Astrocyte (in vitro differentiated cells and primary cell): Measurements from ENCODE around the gene SOX9. TPM values are rescaled to one million over a fixed set of nuclear protein-coding genes. Genes with fewer than 3 reads are reported as not detected.

Source experiments
- DNase-seq: peaks from one replicate; pipeline ENCODE4 v3.0.0-alpha.2; 2010; ENCODE audit warnings: low read depth
- FAIRE-seq: peaks from 2 replicates; lab custom pipeline; 2011; peaks lifted over from hg19 to GRCh38; lab: Jason Lieb, UNC
- H2AFZ ChIP-seq: 2 replicates; pipeline ENCODE4 v1.6.0; 2012; ENCODE audit warnings: low read depth, low read length, inconsistent platforms
- H3K27ac ChIP-seq: 2 replicates; pipeline ENCODE4 v1.5.1; 2011; ENCODE audit warnings: low read depth, low read length, inconsistent platforms
- H3K27me3 ChIP-seq: 2 replicates; pipeline ENCODE4 v1.6.0; 2011; ENCODE audit warnings: low read length, inconsistent platforms; ENCODE audit not compliant: insufficient read depth
- H3K36me3 ChIP-seq: 2 replicates; pipeline ENCODE4 v1.5.1; 2011; ENCODE audit warnings: low read length, inconsistent platforms; ENCODE audit not compliant: insufficient read depth
- H3K4me1 ChIP-seq: 2 replicates; pipeline ENCODE4 v1.5.1; 2011; ENCODE audit warnings: low read length, inconsistent platforms; ENCODE audit not compliant: insufficient read depth
- H3K4me2 ChIP-seq: 2 replicates; pipeline ENCODE4 v1.6.0; 2012; ENCODE audit warnings: low read length, inconsistent platforms
- H3K4me3 ChIP-seq: 2 replicates; pipeline ENCODE4 v1.5.1; 2011; ENCODE audit warnings: low read depth, mild to moderate bottlenecking, low read length, inconsistent platforms; ENCODE audit not compliant: insufficient read depth
- H3K79me2 ChIP-seq: 2 replicates; pipeline ENCODE4 v1.6.0; 2012; ENCODE audit warnings: mild to moderate bottlenecking, low read length, inconsistent platforms; ENCODE audit not compliant: insufficient read depth
- H3K9ac ChIP-seq: 2 replicates; pipeline ENCODE4 v1.6.0; 2012; ENCODE audit warnings: mild to moderate bottlenecking, low read length, inconsistent platforms
- H3K9me3 ChIP-seq: 2 replicates; pipeline ENCODE4 v1.5.1; 2012; ENCODE audit warnings: low read depth, mild to moderate bottlenecking, low read length, inconsistent platforms; ENCODE audit not compliant: insufficient read depth
- H4K20me1 ChIP-seq: 2 replicates; pipeline ENCODE4 v1.6.0; 2012; ENCODE audit warnings: low read length, inconsistent platforms; ENCODE audit not compliant: insufficient read depth
- H3K27ac Mint-ChIP-seq: one replicate; pipeline ENCODE4 v1.8.0; 2021; ENCODE audit warnings: mild to moderate bottlenecking, mixed read lengths; ENCODE audit not compliant: unreplicated experiment
- H3K27me3 Mint-ChIP-seq: one replicate; pipeline ENCODE4 v1.8.0; 2021; ENCODE audit warnings: low read depth, mixed read lengths; ENCODE audit not compliant: unreplicated experiment
- H3K36me3 Mint-ChIP-seq: one replicate; pipeline ENCODE4 v1.8.0; 2021; ENCODE audit warnings: low read depth, mixed read lengths; ENCODE audit not compliant: unreplicated experiment
- H3K4me1 Mint-ChIP-seq: one replicate; pipeline ENCODE4 v1.8.0; 2021; ENCODE audit warnings: low read depth, mixed read lengths; ENCODE audit not compliant: unreplicated experiment
- H3K4me3 Mint-ChIP-seq: one replicate; pipeline ENCODE4 v1.8.0; 2021; ENCODE audit warnings: mild to moderate bottlenecking, moderate library complexity, mixed read lengths; ENCODE audit not compliant: unreplicated experiment
- H3K9me3 Mint-ChIP-seq: one replicate; pipeline ENCODE4 v1.8.0; 2021; ENCODE audit warnings: mild to moderate bottlenecking, mixed read lengths; ENCODE audit not compliant: unreplicated experiment
- CTCF ChIP-seq: IDR thresholded peaks from 2 replicates; pipeline ENCODE4 v1.5.1; 2011; ENCODE audit warnings: low read depth, mild to moderate bottlenecking, inconsistent platforms, low read length, moderate library complexity; ENCODE audit not compliant: insufficient read depth
- EZH2 ChIP-seq: IDR thresholded peaks from 2 replicates; pipeline ENCODE4 v1.6.1; 2012; ENCODE audit warnings: mild to moderate bottlenecking, low read length, inconsistent platforms; ENCODE audit not compliant: insufficient read depth
- total RNA-seq: library from RNA; stranded (reverse); gene quantifications from 2 replicates; pipeline ENCODE4 v1.2.1, GENCODE V29; 2021

The SOX9 gene
- total RNA-seq, 1 donor from 2014 or later: 37.7 TPM

GRCh38 chr17:72117535-72118334 is 3.1 kb upstream of the SOX9 start:
- H3K79me2 ChIP-seq: peaks cover 18% of the 10 kb centered on the region
- no peaks in the 10 kb centered on the region for H3K36me3 ChIP-seq
- no peak for DNase-seq
- H3K4me2 ChIP-seq: peak overlapping the region; percentile 96
- peaks cover 13% of the 10 kb centered on the region for H4K20me1 ChIP-seq
- peak overlapping the region; percentile 64 for H3K9ac ChIP-seq
- peaks cover 38% of the 10 kb centered on the region for H3K4me1 ChIP-seq
- H3K27ac Mint-ChIP-seq: no peak overlapping the region
- H3K9me3 ChIP-seq: no peaks in the 10 kb centered on the region
- FAIRE-seq: no peak
- peaks cover 27% of the 10 kb centered on the region for H3K27me3 ChIP-seq
- H3K36me3 Mint-ChIP-seq: no peaks in the 10 kb centered on the region
- TF ChIP-seq EZH2: peak; percentile 68
- TF ChIP-seq CTCF: no peak
- H3K4me3 ChIP-seq: peak overlapping the region; percentile 76
- H3K9me3 Mint-ChIP-seq: no peaks in the 10 kb centered on the region
- H2AFZ ChIP-seq: peak overlapping the region; percentile 77
- H3K27me3 Mint-ChIP-seq: peaks cover 34% of the 10 kb centered on the region
- H3K4me3 Mint-ChIP-seq: peak overlapping the region; percentile 82
- H3K4me1 Mint-ChIP-seq: peaks cover 6% of the 10 kb centered on the region
- no peak overlapping the region for H3K27ac ChIP-seq

- H3K4me2 ChIP-seq: peak overlapping the region; percentile 96
- DNase-seq (peak; percentile 76), FAIRE-seq (no peak)
- H3K4me1 Mint-ChIP-seq: peaks cover 10% of the 10 kb centered on the region
- H3K4me1 ChIP-seq: peaks cover 43% of the 10 kb centered on the region
- H3K4me3 ChIP-seq: peak overlapping the region; percentile 76
- peaks cover 5% of the 10 kb centered on the region for H3K36me3 Mint-ChIP-seq
- peaks cover 21% of the 10 kb centered on the region for H4K20me1 ChIP-seq
- no peaks in the 10 kb centered on the region for H3K36me3 ChIP-seq
- H3K9ac ChIP-seq: peak overlapping the region; percentile 64
- H3K79me2 ChIP-seq: peaks cover 26% of the 10 kb centered on the region
- peak overlapping the region; percentile 77 for H2AFZ ChIP-seq
- peak overlapping the region; percentile 82 for H3K4me3 Mint-ChIP-seq
- H3K27ac Mint-ChIP-seq: peak overlapping the region; percentile 63
- no peak overlapping the region for H3K27ac ChIP-seq
- H3K9me3 ChIP-seq: no peaks in the 10 kb centered on the region
- TF ChIP-seq CTCF (peak; percentile 95), EZH2 (peak; percentile 45)
- peaks cover 34% of the 10 kb centered on the region for H3K27me3 Mint-ChIP-seq
- no peaks in the 10 kb centered on the region for H3K9me3 Mint-ChIP-seq
- peaks cover 27% of the 10 kb centered on the region for H3K27me3 ChIP-seq
Measured at GRCh38 chr17:72118335-72119076, 2.3 kb upstream of the SOX9 start.
